Fibroblast of lung (primary cell): Measurements from ENCODE around the gene SCAF4. TPM values are rescaled to one million over a fixed set of nuclear protein-coding genes. Genes with fewer than 3 reads are reported as not detected.

Experiments used
- DNase-seq, 2 donors: peaks; one replicate each; pipeline versions ENCODE4 v3.0.0 to v3.0.0-alpha.2; 2010; ENCODE audit warnings: low read depth in 2 of 2
- H2AFZ ChIP-seq: 2 replicates; pipeline ENCODE4 v1.5.1; 2012; ENCODE audit warnings: low read length, control low read depth, inconsistent platforms
- H3K27ac ChIP-seq: 2 replicates; pipeline ENCODE4 v1.5.1; 2011; ENCODE audit warnings: low read length, control low read depth; ENCODE audit not compliant: insufficient read depth
- H3K27me3 ChIP-seq: 2 replicates; pipeline ENCODE4 v1.5.1; 2011; ENCODE audit warnings: mild to moderate bottlenecking, low read length; ENCODE audit not compliant: control insufficient read depth, insufficient read depth
- H3K36me3 ChIP-seq: 2 replicates; pipeline ENCODE4 v1.5.1; 2011; ENCODE audit warnings: low read length; ENCODE audit not compliant: control insufficient read depth, insufficient read depth
- H3K4me1 ChIP-seq: 2 replicates; pipeline ENCODE4 v1.5.1; 2011; ENCODE audit warnings: low read length; ENCODE audit not compliant: control insufficient read depth, insufficient read depth; ENCODE audit errors: extremely low read depth
- H3K4me2 ChIP-seq: 2 replicates; pipeline ENCODE4 v1.5.1; 2011; ENCODE audit warnings: low read length, control low read depth; ENCODE audit not compliant: insufficient read depth; ENCODE audit errors: extremely low read depth
- H3K4me3 ChIP-seq, 4 experiments: fragments of 200-600 bp in 1 of 4; sonication (generic) in 1 of 4; replicated peaks in 1 of 4; 2 replicates each; pipeline ENCODE4 v1.5.1; 2011 to 2016; ENCODE audit warnings: low read length in 4 of 4, low read depth in 3 of 4, mild to moderate bottlenecking in 3 of 4, control low read depth in 2 of 4, inconsistent platforms in 1 of 4, mixed read lengths in 1 of 4; ENCODE audit not compliant: insufficient read depth in 1 of 4; ENCODE audit errors: control extremely low read depth in 1 of 4
- H3K79me2 ChIP-seq: 2 replicates; pipeline ENCODE4 v1.5.1; 2012; ENCODE audit warnings: mild to moderate bottlenecking, low read length, inconsistent platforms; ENCODE audit not compliant: control insufficient read depth, insufficient read depth
- H3K9ac ChIP-seq: 2 replicates; pipeline ENCODE4 v1.5.1; 2011; ENCODE audit warnings: mild to moderate bottlenecking, low read length, control low read depth; ENCODE audit not compliant: insufficient read depth
- H3K9me3 ChIP-seq: 2 replicates; pipeline ENCODE4 v1.5.1; 2012; ENCODE audit warnings: low read depth, low read length; ENCODE audit not compliant: control insufficient read depth, insufficient read depth
- H4K20me1 ChIP-seq: 2 replicates; pipeline ENCODE4 v1.5.1; 2011; ENCODE audit warnings: low read length; ENCODE audit not compliant: control insufficient read depth, insufficient read depth; ENCODE audit errors: extremely low read depth
- CTCF ChIP-seq, 2 donors: IDR thresholded peaks in 1 of 2; conservative IDR thresholded peaks in 1 of 2; 1 replicate in 1 of 2; 2 replicates in 1 of 2; pipeline ENCODE4 v1.5.1; 2011 to 2012; ENCODE audit warnings: low read length in 2 of 2, control low read depth in 1 of 2, inconsistent platforms in 1 of 2, low read depth in 1 of 2, mild to moderate bottlenecking in 1 of 2
- EZH2 ChIP-seq: IDR thresholded peaks from 2 replicates; pipeline ENCODE4 v1.5.1; 2012; ENCODE audit warnings: low read length, control low read depth, mild to moderate bottlenecking; ENCODE audit errors: missing control alignments
- polyA plus RNA-seq, 2 donors: library from polyadenylated mRNA; depleted of rRNA in 1 of 2; stranded (reverse) in 1 of 2; unstranded in 1 of 2; fragments of >200 nt; gene quantifications; 2 replicates each; pipeline ENCODE4 v1.2.1, GENCODE V29; 2011 to 2012; ENCODE audit warnings: missing spikeins in 1 of 2
- total RNA-seq: library from RNA; depleted of rRNA; stranded (reverse); fragments of >200 nt; gene quantifications from 2 replicates; pipeline ENCODE4 v1.2.1, GENCODE V29; 2014

Gene SCAF4
- total and polyA plus RNA-seq, 2 donors (not counting 1 experiment from before 2014, with no cell fraction given) = 5.6 to 7.5 TPM

- Histone ChIP-seq H4K20me1 (peaks cover 3% of the 10 kb centered on the region), H3K79me2 (peaks cover 94% of the 10 kb centered on the region), H3K9me3 (no peaks in the 10 kb centered on the region), H3K36me3 (no peaks in the 10 kb centered on the region), H3K9ac (no peak overlapping the region), H3K4me1 (no peaks in the 10 kb centered on the region), H3K4me3 (no peak overlapping the region), H3K27ac (no peak overlapping the region), H3K4me2 (no peak overlapping the region), H2AFZ (no peak overlapping the region), H3K27me3 (no peaks in the 10 kb centered on the region)
- no peak for DNase-seq
- no peak for TF ChIP-seq EZH2
- no peak for TF ChIP-seq CTCF (conservative IDR thresholded peaks at IDR 0.05 in 1 of 2, IDR thresholded peaks at IDR 0.05 in 1 of 2; ENCODE audit: low read depth in 1 of 2, low read length in 2 of 2)
These were observed 10.5 kb downstream of the SCAF4 start for GRCh38 chr21:31721381-31721780.

GRCh38 chr21:31720739-31721138 lies 11.2 kb downstream of the SCAF4 start:
- Histone ChIP-seq H2AFZ (no peak overlapping the region), H3K9ac (no peak overlapping the region), H3K9me3 (no peaks in the 10 kb centered on the region), H3K4me3 (no peak overlapping the region), H3K79me2 (peaks cover 94% of the 10 kb centered on the region), H3K4me1 (no peaks in the 10 kb centered on the region), H3K36me3 (no peaks in the 10 kb centered on the region), H3K27me3 (no peaks in the 10 kb centered on the region), H4K20me1 (peaks cover 3% of the 10 kb centered on the region), H3K4me2 (no peak overlapping the region), H3K27ac (no peak overlapping the region)
- TF ChIP-seq EZH2 = no peak
- no peak for TF ChIP-seq CTCF (conservative IDR thresholded peaks at IDR 0.05 in 1 of 2, IDR thresholded peaks at IDR 0.05 in 1 of 2; ENCODE audit: low read depth in 1 of 2, low read length in 2 of 2)
- DNase-seq = no peak

GRCh38 chr21:31720330-31720729 lies 11.6 kb downstream of the SCAF4 start:
- DNase-seq = no peak
- Histone ChIP-seq H3K9ac (no peak overlapping the region), H3K9me3 (no peaks in the 10 kb centered on the region), H3K27me3 (no peaks in the 10 kb centered on the region), H3K27ac (no peak overlapping the region), H3K36me3 (no peaks in the 10 kb centered on the region), H2AFZ (no peak overlapping the region), H3K4me3 (no peak overlapping the region), H3K4me2 (no peak overlapping the region), H4K20me1 (peaks cover 3% of the 10 kb centered on the region), H3K4me1 (no peaks in the 10 kb centered on the region), H3K79me2 (peaks cover 94% of the 10 kb centered on the region)
- TF ChIP-seq CTCF (conservative IDR thresholded peaks at IDR 0.05 in 1 of 2, IDR thresholded peaks at IDR 0.05 in 1 of 2; ENCODE audit: low read depth in 1 of 2, low read length in 2 of 2) (no peak), EZH2 (no peak)
